Muscle layer of duodenum (tissue), 2 donors: ENCODE measurements around the gene FARS2.

ENCODE experiments used
- H3K27ac ChIP-seq: one replicate; pipeline ENCODE4 v1.7.0; 2013; ENCODE audit warnings: mild to moderate bottlenecking, low read length
- H3K27me3 ChIP-seq: one replicate; pipeline ENCODE4 v1.7.0; 2013; ENCODE audit warnings: low read depth, mild to moderate bottlenecking, control low read depth, low read length
- H3K36me3 ChIP-seq, 2 donors: one replicate each; pipeline ENCODE4 v1.7.0; 2013; ENCODE audit warnings: low read length in 2 of 2, control low read depth in 1 of 2, mild to moderate bottlenecking in 1 of 2; ENCODE audit not compliant: insufficient read depth in 2 of 2, control insufficient read depth in 1 of 2
- H3K4me1 ChIP-seq, 2 donors: one replicate each; pipeline ENCODE4 v1.7.0; 2013; ENCODE audit warnings: low read length in 2 of 2, mild to moderate bottlenecking in 2 of 2, control low read depth in 1 of 2, moderate library complexity in 1 of 2; ENCODE audit not compliant: insufficient read depth in 2 of 2, control insufficient read depth in 1 of 2
- H3K4me3 ChIP-seq, 2 donors: one replicate each; pipeline ENCODE4 v1.7.0; 2013; ENCODE audit warnings: low read length in 2 of 2, low read depth in 1 of 2, mild to moderate bottlenecking in 1 of 2
- H3K9me3 ChIP-seq, 2 donors: one replicate each; pipeline ENCODE4 v1.7.0; 2013; ENCODE audit warnings: low read length in 2 of 2, control low read depth in 1 of 2, mild to moderate bottlenecking in 1 of 2; ENCODE audit not compliant: control insufficient read depth in 1 of 2
- donor health status: healthy.

The FARS2 gene

GRCh38 chr6:5457983-5458683 is 196.8 kb downstream of the FARS2 start:
- no peaks in the 10 kb centered on the region for H3K4me1 ChIP-seq
- H3K36me3 ChIP-seq = no peaks in the 10 kb centered on the region
- no peak overlapping the region for H3K4me3 ChIP-seq
- no peaks in the 10 kb centered on the region for H3K9me3 ChIP-seq
- no peak overlapping the region for H3K27ac ChIP-seq
- no peaks in the 10 kb centered on the region for H3K27me3 ChIP-seq

- Histone ChIP-seq H3K4me3 (no peak overlapping the region), H3K27me3 (no peaks in the 10 kb centered on the region), H3K27ac (no peak overlapping the region), H3K36me3 (no peaks in the 10 kb centered on the region), H3K9me3 (no peaks in the 10 kb centered on the region), H3K4me1 (no peaks in the 10 kb centered on the region)
Observed at GRCh38 chr6:5459346-5459745, 198.0 kb downstream of the FARS2 start.

- Histone ChIP-seq H3K27me3 (no peaks in the 10 kb centered on the region), H3K4me1 (no peaks in the 10 kb centered on the region), H3K4me3 (no peak overlapping the region), H3K9me3 (no peaks in the 10 kb centered on the region), H3K36me3 (no peaks in the 10 kb centered on the region), H3K27ac (no peak overlapping the region)
Observed at GRCh38 chr6:5461365-5461764, 200.1 kb downstream of the FARS2 start.

GRCh38 chr6:5462856-5463255 is 201.5 kb downstream of the FARS2 start:
- Histone ChIP-seq H3K27ac (no peak overlapping the region), H3K4me1 (no peaks in the 10 kb centered on the region), H3K36me3 (no peaks in the 10 kb centered on the region), H3K27me3 (no peaks in the 10 kb centered on the region), H3K4me3 (no peak overlapping the region), H3K9me3 (no peaks in the 10 kb centered on the region)

- Histone ChIP-seq H3K36me3 (no peaks in the 10 kb centered on the region), H3K4me3 (no peak overlapping the region), H3K4me1 (no peaks in the 10 kb centered on the region), H3K27ac (no peak overlapping the region), H3K9me3 (no peaks in the 10 kb centered on the region), H3K27me3 (no peaks in the 10 kb centered on the region)
Observed at GRCh38 chr6:5463690-5464089, 202.4 kb downstream of the FARS2 start.

- H3K4me3 ChIP-seq = no peak overlapping the region
- no peak overlapping the region for H3K27ac ChIP-seq
- no peaks in the 10 kb centered on the region for H3K9me3 ChIP-seq
- no peaks in the 10 kb centered on the region for H3K36me3 ChIP-seq
- no peaks in the 10 kb centered on the region for H3K27me3 ChIP-seq
- no peaks in the 10 kb centered on the region for H3K4me1 ChIP-seq
Observed at GRCh38 chr6:5464099-5464885, 203.0 kb downstream of the FARS2 start.

- Histone ChIP-seq H3K27ac (no peak overlapping the region), H3K4me3 (no peak overlapping the region), H3K9me3 (no peaks in the 10 kb centered on the region), H3K36me3 (no peaks in the 10 kb centered on the region), H3K4me1 (peaks cover 0 to 5% of the 10 kb centered on the region in 2 donors), H3K27me3 (no peaks in the 10 kb centered on the region)
Observed at GRCh38 chr6:5466281-5467136, 205.2 kb downstream of the FARS2 start.

GRCh38 chr6:5468586-5468985 is 207.3 kb downstream of the FARS2 start:
- Histone ChIP-seq H3K4me1 (peaks cover 0 to 5% of the 10 kb centered on the region in 2 donors), H3K36me3 (no peaks in the 10 kb centered on the region), H3K27ac (no peak overlapping the region), H3K27me3 (no peaks in the 10 kb centered on the region), H3K4me3 (no peak overlapping the region), H3K9me3 (no peaks in the 10 kb centered on the region)

GRCh38 chr6:5469101-5469846 is 208.0 kb downstream of the FARS2 start:
- no peaks in the 10 kb centered on the region for H3K9me3 ChIP-seq
- H3K36me3 ChIP-seq = no peaks in the 10 kb centered on the region
- H3K4me1 ChIP-seq = peaks cover 0 to 5% of the 10 kb centered on the region in 2 donors
- H3K27me3 ChIP-seq = no peaks in the 10 kb centered on the region
- H3K27ac ChIP-seq = no peak overlapping the region
- no peak overlapping the region for H3K4me3 ChIP-seq

- Histone ChIP-seq H3K9me3 (no peaks in the 10 kb centered on the region), H3K4me3 (no peak overlapping the region), H3K4me1 (peaks cover 0 to 5% of the 10 kb centered on the region in 2 donors), H3K27ac (no peak overlapping the region), H3K27me3 (no peaks in the 10 kb centered on the region), H3K36me3 (no peaks in the 10 kb centered on the region)
Observed at GRCh38 chr6:5471044-5471443, 209.7 kb downstream of the FARS2 start.
